Left renal pelvis (tissue), 4 donors: ENCODE results near the gene PTCRA. TPM values are rescaled to one million over a fixed set of nuclear protein-coding genes. Genes with fewer than 3 reads are reported as not detected.
"Not testable (repeated sequence)": the region's sequence is repeated elsewhere in the genome, so short reads cannot be mapped to it uniquely, and the experiment has no call there.

Experiments used
- DNase-seq, 4 donors: peaks; one replicate each; pipeline ENCODE4 v3.0.0-alpha.2; 2013; ENCODE audit warnings: low read depth in 4 of 4, low spot score in 3 of 4
- polyA plus RNA-seq, 4 donors: library from polyadenylated mRNA; unstranded; fragments of 120-200 nt; gene quantifications; one replicate each; pipeline ENCODE4 v1.2.1, GENCODE V29; 2013; ENCODE audit not compliant: insufficient read length in 4 of 4

The PTCRA gene
- polyA plus RNA-seq, 4 donors: 0.47 TPM; not detected in 3

GRCh38 chr6:42902429-42903263 lies 13.2 kb upstream of the PTCRA start:
- not testable (repeated sequence) for DNase-seq

GRCh38 chr6:42904467-42904866 lies 11.4 kb upstream of the PTCRA start:
- DNase-seq: no peak

DNA sequence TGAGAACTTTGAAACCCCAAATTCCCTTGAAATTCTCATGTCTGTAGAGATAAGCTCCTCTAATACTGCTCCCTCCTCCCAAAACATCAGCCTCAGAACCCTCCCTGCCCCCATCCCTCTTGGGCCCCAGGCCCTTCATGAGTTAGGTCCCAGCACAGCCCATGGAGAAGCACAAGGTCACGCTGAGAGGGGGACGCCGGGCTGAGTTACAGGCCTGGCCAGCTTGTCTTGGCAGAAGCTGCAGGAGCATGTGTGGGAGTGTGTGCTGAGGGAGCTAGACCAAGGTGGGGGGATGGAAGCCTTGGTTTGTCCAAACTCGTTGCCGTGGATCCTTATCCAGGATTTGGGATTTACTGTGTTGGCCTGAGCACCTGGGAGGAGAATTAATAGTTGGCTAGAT lies 8.5 kb upstream of the PTCRA start:
- no peak for DNase-seq

DNA sequence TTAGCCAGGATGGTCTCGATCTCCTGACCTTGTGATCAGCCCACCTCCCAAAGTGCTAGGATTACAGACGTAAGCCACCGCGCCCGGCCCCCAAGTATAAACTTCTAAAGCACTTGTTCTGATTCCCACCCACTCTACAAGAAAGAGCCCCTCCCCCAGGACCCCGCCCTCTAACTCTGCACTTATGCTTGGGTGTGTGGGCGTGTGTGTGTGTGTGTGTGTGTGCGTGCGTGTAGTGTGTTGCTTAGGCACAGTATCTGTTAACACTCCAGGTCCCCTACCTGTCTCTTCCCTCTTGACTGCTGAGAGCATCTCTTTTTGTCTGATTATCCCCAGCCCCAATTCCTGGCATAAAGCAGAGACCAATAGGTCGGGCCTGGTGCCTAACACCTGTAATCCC lies 6.0 kb upstream of the PTCRA start:
- no peak for DNase-seq

DNA sequence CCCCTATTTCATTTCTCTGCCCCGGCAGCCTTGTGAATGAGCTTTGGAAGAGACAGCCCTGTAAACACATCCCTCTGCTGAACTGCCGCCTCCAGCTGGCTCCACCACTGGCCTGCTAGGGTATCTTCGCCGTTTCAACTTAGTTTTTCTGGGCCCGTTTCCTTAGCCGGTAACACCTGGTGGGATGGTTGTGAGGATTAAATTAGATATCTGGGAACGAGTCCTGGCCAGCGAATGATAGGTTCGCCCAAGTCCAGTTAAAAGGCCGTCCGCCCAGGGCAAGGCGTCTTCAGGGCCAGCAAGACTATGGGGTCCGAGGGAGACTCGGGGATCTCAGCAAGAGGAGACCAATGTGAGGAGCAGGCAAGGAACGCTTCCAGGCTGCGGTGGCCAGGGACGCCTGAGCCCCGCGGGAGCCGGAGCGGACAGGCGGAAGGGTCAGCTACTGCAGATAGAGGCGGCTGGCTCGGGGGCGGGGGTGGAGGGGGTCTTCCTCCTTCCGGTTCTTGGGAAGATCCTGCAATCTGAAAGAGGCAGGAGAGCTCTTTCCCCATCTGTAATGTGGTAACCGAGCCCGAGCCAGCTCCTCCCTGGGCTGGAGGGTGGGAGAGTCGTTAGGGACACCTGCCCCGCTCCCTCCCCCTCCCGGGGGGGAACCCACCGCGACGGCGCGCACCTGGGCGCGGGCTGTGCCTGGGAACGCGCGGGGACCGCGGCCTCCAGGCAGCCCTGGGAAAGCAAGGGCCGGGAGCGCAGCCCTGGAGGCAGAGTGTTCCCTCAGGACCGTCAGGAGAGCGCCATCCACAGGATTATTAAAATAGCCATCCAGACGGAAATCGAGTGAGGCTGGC lies 4.5 kb upstream of the PTCRA start:
- DNase-seq: no peak

DNA sequence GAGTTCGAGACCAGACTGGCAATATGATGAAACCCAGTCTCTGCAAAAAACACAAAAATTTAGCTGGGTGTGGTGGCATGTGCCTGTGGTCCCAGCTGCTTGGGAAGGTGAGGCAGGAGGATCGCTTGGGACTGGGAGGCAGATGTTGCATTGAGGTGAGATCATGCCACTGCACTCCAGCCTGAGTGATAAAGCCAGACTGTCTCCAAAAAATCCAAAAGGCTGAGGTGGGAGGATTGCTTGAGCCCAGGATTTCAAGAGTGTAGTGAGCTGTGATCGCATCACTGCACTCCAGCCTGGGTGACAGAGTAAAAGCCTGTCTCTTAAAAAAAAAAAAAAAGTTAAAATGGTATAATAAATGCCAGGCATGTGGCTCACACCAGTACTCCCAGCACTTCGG lies 1.3 kb upstream of the PTCRA start:
- DNase-seq: no peak

DNA sequence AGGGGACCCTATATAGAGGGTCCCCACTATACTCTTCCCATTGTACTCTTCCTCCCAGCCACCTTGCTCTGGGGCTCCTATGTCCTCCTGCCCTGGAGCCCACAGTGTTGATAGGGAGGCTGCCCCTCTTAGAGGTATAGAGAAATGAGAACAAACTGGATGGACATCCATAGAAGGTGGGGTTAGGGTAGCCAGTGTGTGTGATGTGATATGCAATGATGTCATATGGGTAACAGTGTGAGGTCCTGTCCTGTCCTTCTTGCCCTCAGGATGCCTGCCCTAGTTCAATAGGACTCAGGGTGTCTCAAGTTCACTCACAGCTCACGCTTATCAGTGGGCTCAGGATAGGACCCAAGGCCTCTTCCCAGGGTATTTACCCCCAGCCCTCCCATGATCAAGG lies 435 bp downstream of the PTCRA start:
- no peak for DNase-seq

GRCh38 chr6:42921801-42922200 lies 5.9 kb downstream of the PTCRA start:
- DNase-seq: no peak

DNA sequence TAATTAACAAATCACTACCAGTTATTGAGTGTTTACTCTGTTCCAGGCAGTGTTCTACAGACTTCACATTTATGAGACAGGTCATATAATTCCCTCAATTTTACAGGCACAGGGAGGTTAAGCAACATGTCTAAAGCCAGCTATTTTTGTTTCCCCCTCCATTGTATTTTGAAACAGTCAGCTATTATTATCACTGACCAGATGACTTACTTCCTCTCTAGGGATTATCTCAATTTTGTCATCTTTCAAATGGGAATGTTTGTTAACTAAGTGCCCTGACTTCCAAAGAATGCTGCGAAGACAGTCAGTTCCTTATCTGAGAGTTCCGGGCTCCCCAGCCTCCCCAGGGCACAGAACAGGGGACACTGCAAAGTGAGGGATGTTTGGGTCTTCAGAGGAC lies 7.8 kb downstream of the PTCRA start:
- no peak for DNase-seq

DNA sequence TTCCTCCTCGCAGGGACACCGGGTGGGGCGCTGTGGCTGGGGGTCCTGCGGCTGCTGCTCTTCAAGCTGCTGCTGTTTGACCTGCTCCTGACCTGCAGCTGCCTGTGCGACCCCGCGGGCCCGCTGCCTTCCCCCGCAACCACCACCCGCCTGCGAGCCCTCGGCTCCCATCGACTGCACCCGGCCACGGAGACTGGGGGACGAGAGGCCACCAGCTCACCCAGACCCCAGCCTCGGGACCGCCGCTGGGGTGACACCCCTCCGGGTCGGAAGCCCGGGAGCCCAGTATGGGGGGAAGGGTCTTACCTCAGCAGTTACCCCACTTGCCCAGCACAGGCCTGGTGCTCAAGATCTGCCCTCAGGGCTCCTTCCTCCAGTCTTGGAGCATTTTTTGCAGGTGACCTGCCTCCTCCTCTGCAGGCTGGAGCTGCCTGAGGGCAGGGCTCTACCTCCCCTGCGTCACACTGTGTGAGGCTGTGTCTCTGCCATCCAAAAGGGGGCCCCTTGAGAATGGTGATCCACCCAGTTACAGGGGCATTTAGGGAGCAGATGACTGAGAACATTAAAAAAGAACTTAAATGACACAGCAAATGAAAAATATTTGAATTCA lies 9.5 kb downstream of the PTCRA start:
- DNase-seq: no peak

DNA sequence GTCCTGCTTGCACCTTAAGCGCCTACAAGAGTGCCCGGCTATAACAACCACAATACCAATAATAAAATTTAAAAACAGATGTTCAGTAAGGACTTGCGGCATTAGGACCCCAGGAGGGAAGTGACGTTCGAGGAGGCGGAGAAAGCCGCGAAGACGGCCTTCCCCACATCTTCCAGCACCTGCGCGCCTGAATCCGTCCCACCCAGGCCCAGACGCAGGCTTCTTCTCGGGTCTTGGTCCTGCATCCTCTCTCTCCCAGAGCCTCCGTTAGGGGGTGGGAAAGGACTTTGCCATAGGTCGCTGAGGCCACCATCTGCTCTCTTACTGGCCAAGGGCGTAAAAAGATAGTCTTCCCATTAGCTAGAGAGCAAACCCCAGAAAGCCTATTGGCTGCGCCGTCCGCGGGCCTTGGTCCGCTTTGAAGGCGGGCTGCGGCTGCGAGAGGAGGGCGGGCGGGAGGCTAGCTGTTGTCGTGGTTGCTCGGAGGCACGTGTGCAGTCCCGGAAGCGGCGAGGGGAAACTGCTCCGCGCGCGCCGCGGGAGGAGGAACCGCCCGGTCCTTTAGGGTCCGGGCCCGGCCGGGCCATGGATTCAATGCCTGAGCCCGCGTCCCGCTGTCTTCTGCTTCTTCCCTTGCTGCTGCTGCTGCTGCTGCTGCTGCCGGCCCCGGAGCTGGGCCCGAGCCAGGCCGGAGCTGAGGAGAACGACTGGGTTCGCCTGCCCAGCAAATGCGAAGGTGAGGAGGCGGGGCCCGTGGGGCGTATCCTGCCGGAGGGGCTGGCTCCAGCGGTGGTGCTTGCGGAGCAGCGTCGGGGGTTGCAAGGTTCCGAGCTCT lies 13.3 kb downstream of the PTCRA start, which contains the start of gene CNPY3:
CNPY3 (plus strand) TSS at position 495 of the 835 bp plus-strand sequence; CDS start at position 586, 91 bp downstream.
- peak; percentile 89 to 92 (median 90) for DNase-seq

DNA sequence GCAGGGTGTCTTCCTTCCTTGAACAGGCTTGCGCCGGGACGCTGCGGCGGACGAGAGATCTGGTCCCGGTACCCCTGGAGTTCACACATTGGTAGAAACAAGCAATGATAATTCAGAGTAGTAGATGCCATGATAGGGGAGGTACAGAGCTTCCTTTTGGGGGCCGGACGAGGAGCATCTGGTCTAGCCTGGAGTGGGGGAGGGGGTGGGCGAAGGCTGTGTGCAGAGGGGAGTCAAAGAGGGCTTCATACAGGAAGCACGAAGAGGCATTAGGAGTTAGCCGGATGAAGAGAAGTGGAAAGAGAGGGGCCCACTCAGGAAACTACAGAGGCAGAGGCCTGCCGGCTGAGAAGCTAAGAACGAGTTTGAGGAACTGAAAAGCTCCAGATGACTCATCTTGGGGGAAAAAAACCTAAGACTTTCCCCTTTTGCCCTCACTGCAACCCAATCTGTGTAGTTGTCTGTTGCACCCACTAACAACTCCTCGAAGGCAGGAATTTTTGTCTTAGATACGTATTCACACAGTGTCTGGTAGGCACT lies 14.0 kb downstream of the PTCRA start:
- peak in 2 of 4 donors; percentile 47 to 53 for DNase-seq

DNA sequence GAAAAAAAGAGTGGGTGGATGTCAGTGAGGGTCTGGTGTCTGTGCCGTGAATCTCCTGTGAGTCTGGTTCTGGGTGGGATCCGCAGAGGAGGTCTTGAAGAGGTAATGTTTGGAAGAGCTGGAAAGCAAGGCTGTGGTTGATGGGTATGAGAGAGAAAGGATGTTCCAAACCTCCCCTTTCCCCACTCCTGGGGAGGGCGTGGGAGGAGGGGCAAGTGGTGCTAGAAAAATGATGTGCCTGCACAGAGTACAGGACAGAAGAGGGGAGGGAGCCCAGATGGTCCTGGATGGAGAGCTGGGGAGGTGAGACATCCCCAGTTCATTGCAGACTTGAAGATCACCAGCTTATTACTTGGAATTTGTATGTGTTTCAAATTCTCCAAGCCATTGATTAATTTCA lies 16.6 kb downstream of the PTCRA start:
- DNase-seq: no peak

- no peak for DNase-seq
These were observed 17.4 kb downstream of the PTCRA start for GRCh38 chr6:42933205-42933604.

DNA sequence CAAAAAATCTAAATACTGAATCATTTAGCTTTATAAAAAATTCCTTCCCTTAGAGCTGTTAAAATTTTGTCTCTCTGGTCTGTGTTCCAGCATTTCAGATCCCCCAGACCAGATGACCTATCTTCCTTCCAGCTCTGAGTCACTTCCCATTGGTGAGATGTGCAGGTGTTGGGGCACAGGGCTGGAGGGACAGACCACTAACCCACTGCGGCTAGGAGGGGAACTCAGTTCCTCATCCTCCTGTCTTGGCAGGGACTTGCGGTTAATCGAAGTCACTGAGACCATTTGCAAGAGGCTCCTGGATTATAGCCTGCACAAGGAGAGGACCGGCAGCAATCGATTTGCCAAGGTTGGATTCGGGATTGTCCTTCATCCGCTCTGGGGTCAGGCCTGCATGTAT lies 19.5 kb downstream of the PTCRA start:
- DNase-seq: no peak

DNA sequence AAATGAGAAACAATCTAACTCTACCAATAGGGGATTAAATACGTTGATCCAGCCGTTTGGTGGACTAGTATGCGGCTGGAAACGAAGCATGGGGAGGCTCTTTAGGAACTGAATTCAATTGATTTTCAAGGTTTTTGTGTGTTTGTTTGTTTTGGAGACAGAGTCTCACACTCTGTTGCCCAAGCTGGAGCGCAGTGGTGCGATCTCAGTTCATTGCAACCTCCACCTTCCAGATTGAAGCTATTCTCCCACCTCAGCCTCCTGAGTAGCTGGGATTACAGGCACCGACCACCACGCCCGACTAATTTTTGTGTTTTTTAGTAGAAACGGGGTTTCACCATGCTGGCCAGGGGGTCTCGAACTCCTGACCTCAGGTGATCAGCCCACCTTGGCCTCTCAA lies 20.5 kb downstream of the PTCRA start:
- DNase-seq: no peak

DNA sequence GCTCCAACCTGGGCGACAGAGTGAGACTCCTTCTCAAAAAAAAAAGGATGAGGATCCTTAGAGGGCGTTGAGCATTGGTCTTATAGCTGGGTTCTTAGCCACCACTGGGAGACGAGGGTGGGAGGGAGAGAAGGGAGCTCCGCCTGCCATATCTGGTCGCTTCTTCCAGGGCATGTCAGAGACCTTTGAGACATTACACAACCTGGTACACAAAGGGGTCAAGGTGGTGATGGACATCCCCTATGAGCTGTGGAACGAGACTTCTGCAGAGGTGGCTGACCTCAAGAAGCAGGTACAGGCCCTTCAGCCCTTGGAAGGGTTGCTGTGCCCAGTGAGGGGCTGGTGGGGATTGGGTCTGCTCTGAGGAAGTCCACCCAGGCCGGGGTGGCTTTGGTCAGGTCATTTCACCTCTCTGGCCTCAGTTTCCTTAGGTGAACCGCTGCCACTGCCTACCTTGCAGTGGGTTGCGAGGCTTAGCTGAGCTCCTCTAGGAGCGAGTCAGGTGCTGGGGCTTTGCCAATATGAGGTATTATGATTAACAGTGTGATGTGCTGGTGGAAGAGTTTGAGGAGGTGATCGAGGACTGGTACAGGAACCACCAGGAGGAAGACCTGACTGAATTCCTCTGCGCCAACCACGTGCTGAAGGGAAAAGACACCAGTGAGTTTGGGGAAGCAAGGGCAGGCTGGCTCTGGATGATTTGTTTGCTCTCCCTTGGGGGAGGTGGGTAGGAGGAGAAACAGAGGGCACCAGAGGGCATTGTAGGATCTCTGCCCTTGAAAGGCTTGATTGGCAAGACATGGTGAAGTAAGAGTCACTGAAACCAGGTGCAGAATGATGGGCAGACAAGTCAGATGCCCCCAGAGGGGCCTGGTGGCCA lies 21.9 kb downstream of the PTCRA start:
- DNase-seq: no peak

DNA sequence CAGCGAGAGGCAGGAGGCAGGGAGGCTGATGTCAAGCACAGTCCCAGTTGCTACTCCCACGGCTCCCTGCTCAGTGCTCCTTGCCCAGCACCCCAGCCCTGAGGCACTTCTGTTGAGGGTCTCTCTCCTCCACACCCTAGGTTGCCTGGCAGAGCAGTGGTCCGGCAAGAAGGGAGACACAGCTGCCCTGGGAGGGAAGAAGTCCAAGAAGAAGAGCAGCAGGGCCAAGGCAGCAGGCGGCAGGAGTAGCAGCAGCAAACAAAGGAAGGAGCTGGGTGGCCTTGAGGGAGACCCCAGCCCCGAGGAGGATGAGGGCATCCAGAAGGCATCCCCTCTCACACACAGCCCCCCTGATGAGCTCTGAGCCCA lies 22.6 kb downstream of the PTCRA start:
- DNase-seq: no peak
